IMR-90 (cell line): ENCODE measurements around the gene PET100.

Experiments
- CTCF ChIP-seq: conservative IDR thresholded peaks from 2 replicates; pipeline ENCODE4 v1.5.1; 2012; ENCODE audit warnings: mild to moderate bottlenecking, low read depth, low read length, improper control_type of control experiment
- ELK1 ChIP-seq: fragments of 150-350 bp; IDR thresholded peaks from 2 replicates; pipeline ENCODE4 v1.6.1; 2016; ENCODE audit warnings: low read depth, mild to moderate bottlenecking, low read length, moderate library complexity, borderline replicate concordance
- FOS ChIP-seq: fragments of 150-350 bp; IDR thresholded peaks from 2 replicates; pipeline ENCODE4 v1.6.1; 2016; ENCODE audit warnings: low read depth, low read length
- MXI1 ChIP-seq: IDR thresholded peaks from 2 replicates; pipeline ENCODE4 v1.6.1; 2012; ENCODE audit warnings: low read depth, mild to moderate bottlenecking, low read length, moderate library complexity, borderline replicate concordance
- NFE2L2 ChIP-seq: fragments of 150-350 bp; IDR thresholded peaks from 2 replicates; pipeline ENCODE4 v1.6.1; 2016; ENCODE audit warnings: low read depth, mild to moderate bottlenecking, low read length
- POLR2A ChIP-seq: IDR thresholded peaks from 2 replicates; pipeline ENCODE4 v1.6.1; 2012; ENCODE audit warnings: mild to moderate bottlenecking, low read depth, low read length
- RAD21 ChIP-seq: IDR thresholded peaks from 2 replicates; pipeline ENCODE4 v1.6.1; 2012; ENCODE audit warnings: low read length, improper control_type of control experiment
- RCOR1 ChIP-seq: IDR thresholded peaks from 2 replicates; pipeline ENCODE4 v1.6.1; 2012; ENCODE audit warnings: mild to moderate bottlenecking, low read length, improper control_type of control experiment; ENCODE audit not compliant: insufficient replicate concordance
- RFX5 ChIP-seq: IDR thresholded peaks from 2 replicates; pipeline ENCODE4 v1.8.0; 2012; ENCODE audit warnings: low read depth, mild to moderate bottlenecking, low read length, moderate library complexity
- SMC3 ChIP-seq: fragments of 150-350 bp; IDR thresholded peaks from 2 replicates; pipeline ENCODE4 v1.6.1; 2016; ENCODE audit warnings: low read depth, mild to moderate bottlenecking, antibody characterized with exemption, low read length, moderate library complexity
- USF2 ChIP-seq: fragments of 150-350 bp; IDR thresholded peaks from 2 replicates; pipeline ENCODE4 v1.6.1; 2017; ENCODE audit warnings: mild to moderate bottlenecking, antibody characterized with exemption, low read length, low read depth

- TF ChIP-seq POLR2A (no peak), CTCF (no peak), NFE2L2 (no peak), FOS (no peak), RFX5 (no peak), MXI1 (no peak), ELK1 (no peak), RAD21 (no peak), SMC3 (no peak), RCOR1 (no peak), USF2 (no peak)
These were observed 22.2 kb upstream of the PET100 start for GRCh38 chr19:7607212-7607873.
